Measurements from ENCODE around the gene PTGFRN.
"Not testable (repeated sequence)": the region's sequence is repeated elsewhere in the genome, so short reads cannot be mapped to it uniquely, and the experiment has no call there.

The PTGFRN gene

GRCh38 chr1:116909512-116910378 lies at the start of gene PTGFRN:
Gene PTGFRN, plus strand, starts transcription at chr1:116909916. Its CDS starts 288 bp downstream, at chr1:116910204.
- peak; percentile 51 for DNase-seq (ENCODE audit: low spot score)

- DNase-seq (ENCODE audit: low spot score), result not testable (repeated sequence)
Measured at GRCh38 chr1:116860167-116860566, 49.5 kb upstream of the PTGFRN start.

- DNase-seq (ENCODE audit: low spot score), result no peak
Measured at GRCh38 chr1:116861137-116861536, 48.6 kb upstream of the PTGFRN start.

- not testable (repeated sequence) for DNase-seq (ENCODE audit: low spot score)
Measured at GRCh38 chr1:116863031-116863430, 46.7 kb upstream of the PTGFRN start.

GRCh38 chr1:116866478-116866877 lies 43.2 kb upstream of the PTGFRN start:
- DNase-seq (ENCODE audit: low spot score), result not testable (repeated sequence)

GRCh38 chr1:116868385-116868784 lies 41.3 kb upstream of the PTGFRN start:
- no peak for DNase-seq (ENCODE audit: low spot score)

- no peak for DNase-seq (ENCODE audit: low spot score)
Measured at GRCh38 chr1:116869611-116870010, 40.1 kb upstream of the PTGFRN start.

GRCh38 chr1:116870300-116870699 lies 39.4 kb upstream of the PTGFRN start:
- DNase-seq (ENCODE audit: low spot score), result no peak

GRCh38 chr1:116871779-116872146 lies 38.0 kb upstream of the PTGFRN start:
- no peak for DNase-seq (ENCODE audit: low spot score)

- DNase-seq (ENCODE audit: low spot score), result no peak
Measured at GRCh38 chr1:116873680-116874271, 35.9 kb upstream of the PTGFRN start.

GRCh38 chr1:116874733-116875249 lies 34.9 kb upstream of the PTGFRN start:
- DNase-seq (ENCODE audit: low spot score), result peak; percentile 9

GRCh38 chr1:116875391-116875790 lies 34.3 kb upstream of the PTGFRN start:
- DNase-seq (ENCODE audit: low spot score), result no peak

GRCh38 chr1:116875946-116876345 lies 33.8 kb upstream of the PTGFRN start:
- DNase-seq (ENCODE audit: low spot score), result not testable (repeated sequence)

GRCh38 chr1:116877141-116877818 lies 32.4 kb upstream of the PTGFRN start:
- DNase-seq (ENCODE audit: low spot score), result no peak

- no peak for DNase-seq (ENCODE audit: low spot score)
Measured at GRCh38 chr1:116878804-116879477, 30.8 kb upstream of the PTGFRN start.

- no peak for DNase-seq (ENCODE audit: low spot score)
Measured at GRCh38 chr1:116879478-116880133, 30.1 kb upstream of the PTGFRN start.

- no peak for DNase-seq (ENCODE audit: low spot score)
Measured at GRCh38 chr1:116880917-116881316, 28.8 kb upstream of the PTGFRN start.

GRCh38 chr1:116881879-116882520 lies 27.7 kb upstream of the PTGFRN start:
- peak; percentile 32 for DNase-seq (ENCODE audit: low spot score)

- no peak for DNase-seq (ENCODE audit: low spot score)
Measured at GRCh38 chr1:116882866-116883265, 26.9 kb upstream of the PTGFRN start.

- peak; percentile 10 for DNase-seq (ENCODE audit: low spot score)
Measured at GRCh38 chr1:116886291-116886878, 23.3 kb upstream of the PTGFRN start.

- DNase-seq (ENCODE audit: low spot score), result no peak
Measured at GRCh38 chr1:116887212-116887611, 22.5 kb upstream of the PTGFRN start.

Measured in RKO (cell line).